ENCODE data around the gene COMMD1.

DNA sequence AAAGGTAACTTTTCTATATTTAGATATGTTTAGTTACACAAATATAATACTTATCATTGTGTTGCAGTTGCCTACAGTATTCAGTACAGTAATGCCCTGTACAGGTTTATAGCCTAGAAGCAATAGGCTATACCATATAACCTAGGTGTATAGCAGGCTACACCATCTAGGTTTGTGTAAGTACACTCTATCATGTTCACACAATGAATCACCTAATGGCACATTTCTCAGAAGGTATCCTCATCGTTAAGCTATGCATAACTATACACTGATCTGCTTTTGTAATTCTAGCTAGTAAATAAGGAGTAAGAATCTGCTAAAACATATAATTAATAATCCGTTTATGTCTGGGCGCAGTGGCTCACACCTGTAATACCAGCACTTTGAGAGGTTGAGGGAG is 102.1 kb downstream of the COMMD1 start:
- TF ChIP-seq YY1 (IDR thresholded peaks at IDR 0.05; ENCODE audit: insufficient read depth, insufficient read length), result no peak
- no peak for TF ChIP-seq ZNF274 (IDR thresholded peaks at IDR 0.05; ENCODE audit: low read depth, low read length)
- no peak for TF ChIP-seq SUZ12 (IDR thresholded peaks at IDR 0.05; ENCODE audit: extremely low read depth, insufficient read depth, insufficient read length)

Measured in NT2/D1 (cell line).